ENCODE results near the gene HINFP. TPM values are rescaled to one million over a fixed set of nuclear protein-coding genes. Genes with fewer than 3 reads are reported as not detected.
A peak's percentile ranks its signal among the peaks of the same experiment; 100 is the strongest.
"Not testable (repeated sequence)": the region's sequence is repeated elsewhere in the genome, so short reads cannot be mapped to it uniquely, and the experiment has no call there.

Gene HINFP
- polyA plus RNA-seq, 4 donors: 12.3 to 37.5 (median 19.3) TPM

DNA sequence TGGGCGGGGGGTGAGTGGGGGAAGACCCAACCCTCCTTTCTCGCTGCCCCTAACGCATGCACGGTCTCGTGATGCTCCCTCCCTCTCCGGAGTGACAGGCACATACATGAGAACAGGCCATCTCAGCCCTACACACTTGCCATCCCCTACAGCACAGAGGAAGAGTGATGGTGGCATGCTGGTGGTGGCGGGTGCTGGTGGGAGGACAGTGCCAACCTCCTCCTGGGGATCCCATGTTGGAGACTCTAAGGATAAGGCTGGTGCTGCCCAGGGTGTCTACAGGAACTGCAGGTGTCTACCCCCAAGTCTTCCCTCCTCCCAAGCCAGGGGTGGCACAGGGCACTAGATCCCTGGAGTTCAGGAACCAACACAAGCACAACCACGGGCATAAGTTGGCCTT is 40.5 kb downstream of the HINFP start:
- DNase-seq (no peak), FAIRE-seq (no peak)
- Histone ChIP-seq H3K4me3 (ENCODE audit: low read depth in 1 of 3, low read length in 3 of 3) (no peak overlapping the region), H3K27ac (ENCODE audit: low read depth in 1 of 3, low read length in 2 of 3) (no peak overlapping the region), H3K36me3 (ENCODE audit: control insufficient read depth in 3 of 3, insufficient read depth in 2 of 3, low read depth in 1 of 3, low read length in 3 of 3) (no peaks in the 10 kb centered on the region), H3K27me3 (ENCODE audit: control insufficient read depth in 3 of 3, insufficient read depth in 3 of 3, low read length in 3 of 3) (no peaks in the 10 kb centered on the region), H3K9me3 (ENCODE audit: control insufficient read depth in 2 of 2, insufficient read depth in 1 of 2, low read depth in 1 of 2, low read length in 1 of 2) (no peaks in the 10 kb centered on the region), H3K4me1 (ENCODE audit: control insufficient read depth in 3 of 3, insufficient read depth in 2 of 3, low read depth in 1 of 3, low read length in 2 of 3) (no peaks in the 10 kb centered on the region)
- 81 to 84% (median 82%) methylated on average over 8 of the region's 8 CpGs for WGBS, 3 donors

DNA sequence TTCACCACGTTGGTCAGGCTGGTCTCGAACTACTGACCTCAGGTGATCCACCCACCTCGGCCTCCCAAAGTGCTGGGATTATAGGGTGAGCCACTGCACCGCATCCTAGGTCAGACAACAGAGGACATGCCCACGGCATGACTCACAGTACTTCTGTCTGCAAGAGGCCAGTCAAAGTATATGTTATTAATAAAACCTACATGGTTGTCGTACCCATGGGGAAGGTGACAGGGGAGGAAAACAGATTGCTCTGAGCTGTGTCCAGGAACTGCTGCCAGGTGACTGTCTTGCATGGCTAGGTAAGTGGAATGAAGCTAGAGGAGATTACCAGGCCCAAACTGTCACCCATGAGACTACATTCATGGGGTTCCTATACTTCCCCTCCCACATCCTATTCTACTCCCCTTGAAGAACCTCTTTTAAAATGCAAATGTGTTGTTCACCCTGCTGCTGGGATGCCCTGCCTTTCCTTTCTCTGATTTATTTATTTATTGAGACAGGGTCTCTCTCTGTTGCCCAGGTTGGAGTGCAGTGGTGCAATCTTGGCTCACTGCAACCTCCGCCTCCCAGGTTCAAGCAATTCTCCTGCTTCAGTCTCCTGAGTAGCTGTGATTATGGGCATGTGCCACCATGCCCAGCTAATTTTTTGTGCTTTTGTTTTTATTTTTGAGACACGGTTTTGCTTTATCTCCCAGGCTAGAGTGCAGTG is 45.1 kb downstream of the HINFP start:
- Histone ChIP-seq H3K27ac (ENCODE audit: low read depth in 1 of 3, low read length in 2 of 3) (no peak overlapping the region), H3K4me1 (ENCODE audit: control insufficient read depth in 3 of 3, insufficient read depth in 2 of 3, low read depth in 1 of 3, low read length in 2 of 3) (peaks cover 0 to 11% (median 0%) of the 10 kb centered on the region in 3 donors), H3K4me3 (ENCODE audit: low read depth in 1 of 3, low read length in 3 of 3) (no peak overlapping the region), H3K27me3 (ENCODE audit: control insufficient read depth in 3 of 3, insufficient read depth in 3 of 3, low read length in 3 of 3) (no peaks in the 10 kb centered on the region), H3K9me3 (ENCODE audit: control insufficient read depth in 2 of 2, insufficient read depth in 1 of 2, low read depth in 1 of 2, low read length in 1 of 2) (no peaks in the 10 kb centered on the region), H3K36me3 (ENCODE audit: control insufficient read depth in 3 of 3, insufficient read depth in 2 of 3, low read depth in 1 of 3, low read length in 3 of 3) (peaks cover 0 to 4% (median 0%) of the 10 kb centered on the region in 3 donors)
- no peak for DNase-seq
- FAIRE-seq: no peak
- 61 to 79% (median 68%) methylated on average over 8 of the region's 8 CpGs for WGBS, 3 donors

DNA sequence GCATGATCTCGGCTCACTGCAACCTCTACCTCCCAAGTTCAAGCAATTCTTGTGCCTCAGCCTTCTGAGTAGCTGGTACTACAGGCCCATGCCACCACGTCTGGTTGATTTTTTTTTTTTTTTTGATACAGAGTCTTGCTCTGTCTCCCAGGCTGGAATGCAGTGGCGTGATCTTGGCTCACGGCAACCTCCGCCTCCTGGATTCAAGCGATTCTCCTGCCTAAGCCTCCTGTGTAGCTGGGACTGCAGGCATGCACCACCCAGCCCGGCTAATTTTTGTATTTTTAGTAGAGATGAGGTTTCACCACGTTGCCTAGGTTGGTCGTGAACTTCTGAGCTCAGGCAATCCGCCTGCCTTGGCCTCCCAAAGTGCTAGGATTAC is 45.7 kb downstream of the HINFP start:
- DNase-seq; H3K36me3 ChIP-seq (ENCODE audit: control insufficient read depth in 3 of 3, insufficient read depth in 2 of 3, low read depth in 1 of 3, low read length in 3 of 3); H3K27ac ChIP-seq (ENCODE audit: low read depth in 1 of 3, low read length in 2 of 3); H3K27me3 ChIP-seq (ENCODE audit: control insufficient read depth in 3 of 3, insufficient read depth in 3 of 3, low read length in 3 of 3); H3K4me3 ChIP-seq (ENCODE audit: low read depth in 1 of 3, low read length in 3 of 3); H3K9me3 ChIP-seq (ENCODE audit: control insufficient read depth in 2 of 2, insufficient read depth in 1 of 2, low read depth in 1 of 2, low read length in 1 of 2); FAIRE-seq: not testable (repeated sequence)
- WGBS, 3 donors: 86 to 88% (median 87%) methylated on average over 10 of the region's 10 CpGs
- peaks cover 0 to 11% (median 0%) of the 10 kb centered on the region in 3 donors for H3K4me1 ChIP-seq (ENCODE audit: control insufficient read depth in 3 of 3, insufficient read depth in 2 of 3, low read depth in 1 of 3, low read length in 2 of 3)

DNA sequence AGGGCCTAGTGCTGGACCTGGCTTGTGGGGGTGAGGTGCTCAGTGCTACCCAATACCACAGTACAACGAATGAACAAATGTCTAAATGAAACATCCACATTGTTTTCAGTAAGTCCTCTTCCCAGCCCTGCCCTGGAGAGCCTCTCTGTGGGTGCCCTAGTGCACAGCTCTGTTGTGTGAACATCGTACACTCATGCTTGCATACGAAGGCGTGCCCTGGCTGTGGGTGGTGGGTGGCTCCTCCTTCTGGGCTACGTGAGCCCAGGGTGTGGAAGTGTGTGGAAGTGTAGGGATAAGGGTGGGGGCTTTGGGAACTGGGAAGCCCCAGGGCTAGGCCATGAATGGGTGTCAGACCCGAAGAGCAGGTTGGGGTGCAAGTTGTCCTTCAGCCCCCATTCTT is 46.6 kb downstream of the HINFP start:
- no peak for DNase-seq
- Histone ChIP-seq H3K27me3 (ENCODE audit: control insufficient read depth in 3 of 3, insufficient read depth in 3 of 3, low read length in 3 of 3) (no peaks in the 10 kb centered on the region), H3K27ac (ENCODE audit: low read depth in 1 of 3, low read length in 2 of 3) (no peak overlapping the region), H3K4me1 (ENCODE audit: control insufficient read depth in 3 of 3, insufficient read depth in 2 of 3, low read depth in 1 of 3, low read length in 2 of 3) (peaks cover 0 to 11% (median 0%) of the 10 kb centered on the region in 3 donors), H3K4me3 (ENCODE audit: low read depth in 1 of 3, low read length in 3 of 3) (peak overlapping the region in 1 of 3 donors; percentile 76), H3K36me3 (ENCODE audit: control insufficient read depth in 3 of 3, insufficient read depth in 2 of 3, low read depth in 1 of 3, low read length in 3 of 3) (peaks cover 0 to 10% (median 0%) of the 10 kb centered on the region in 3 donors), H3K9me3 (ENCODE audit: control insufficient read depth in 2 of 2, insufficient read depth in 1 of 2, low read depth in 1 of 2, low read length in 1 of 2) (no peaks in the 10 kb centered on the region)
- WGBS, 3 donors: 31 to 59% (median 41%) methylated on average over 6 of the region's 6 CpGs
- no peak for FAIRE-seq

DNA sequence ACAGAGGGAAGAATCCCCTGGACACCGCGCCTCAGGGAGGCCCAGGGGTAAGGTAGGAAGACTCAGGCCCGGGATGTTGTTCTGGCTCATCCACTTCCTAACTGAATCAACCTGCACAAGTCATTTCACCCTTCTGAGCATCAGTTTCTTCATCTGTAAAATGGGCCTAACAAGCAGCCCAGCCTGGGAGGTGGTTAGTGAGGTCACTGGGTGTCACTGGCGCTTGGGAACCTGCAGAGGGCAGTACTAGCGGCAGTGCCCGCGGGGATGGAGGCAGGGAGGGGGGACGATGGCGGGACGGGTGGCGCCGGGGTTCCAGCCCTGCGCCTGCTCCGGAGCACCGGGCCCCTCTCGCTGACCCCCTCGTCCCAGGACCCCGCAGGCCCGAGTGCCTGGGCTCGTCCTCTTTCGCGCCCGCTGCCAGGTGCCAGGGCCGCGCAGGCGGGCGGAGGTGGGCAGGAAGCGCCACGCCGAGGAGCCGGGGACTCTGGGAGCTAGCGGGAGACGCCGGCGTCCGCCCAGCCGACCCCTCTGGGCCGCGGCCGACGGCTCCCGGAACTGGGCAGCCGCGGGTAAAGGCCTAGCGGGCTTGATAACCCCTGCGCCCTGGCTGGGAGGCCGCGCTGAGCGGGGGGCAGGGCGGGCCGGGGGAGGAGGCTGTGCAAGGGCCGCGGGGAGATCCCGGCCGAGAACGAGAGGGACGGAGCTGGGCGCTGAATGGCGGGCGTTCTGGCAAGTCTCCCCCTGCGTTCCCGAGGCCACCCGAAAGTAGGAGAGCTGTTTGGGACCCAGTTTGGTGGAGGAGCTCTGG is 47.3 kb downstream of the HINFP start, which contains the start of gene NLRX1:
Gene NLRX1 (plus strand): TSS at position 255 of the 811 bp plus-strand sequence. CDS start 2,679 bp downstream, outside the sequence.
- peak; percentile 88 to 93 for DNase-seq
- Histone ChIP-seq H3K4me3 (ENCODE audit: low read depth in 1 of 3, low read length in 3 of 3) (peak within 1 kb of the TSS; percentile 68 to 85 (median 76)), H3K9me3 (ENCODE audit: control insufficient read depth in 2 of 2, insufficient read depth in 1 of 2, low read depth in 1 of 2, low read length in 1 of 2) (no peaks in the 10 kb centered on the region), H3K4me1 (ENCODE audit: control insufficient read depth in 3 of 3, insufficient read depth in 2 of 3, low read depth in 1 of 3, low read length in 2 of 3) (peaks cover 0 to 11% (median 0%) of the 10 kb centered on the region in 3 donors), H3K27ac (ENCODE audit: low read depth in 1 of 3, low read length in 2 of 3) (peak within 1 kb of the TSS; percentile 58 to 91 (median 66)), H3K27me3 (ENCODE audit: control insufficient read depth in 3 of 3, insufficient read depth in 3 of 3, low read length in 3 of 3) (no peaks in the 10 kb centered on the region), H3K36me3 (ENCODE audit: control insufficient read depth in 3 of 3, insufficient read depth in 2 of 3, low read depth in 1 of 3, low read length in 3 of 3) (peaks cover 0 to 15% (median 0%) of the 10 kb centered on the region in 3 donors)
- no peak for FAIRE-seq
- 3 to 5% (median 4%) methylated on average over 46 to 63 of the region's 63 CpGs for WGBS, 3 donors

DNA sequence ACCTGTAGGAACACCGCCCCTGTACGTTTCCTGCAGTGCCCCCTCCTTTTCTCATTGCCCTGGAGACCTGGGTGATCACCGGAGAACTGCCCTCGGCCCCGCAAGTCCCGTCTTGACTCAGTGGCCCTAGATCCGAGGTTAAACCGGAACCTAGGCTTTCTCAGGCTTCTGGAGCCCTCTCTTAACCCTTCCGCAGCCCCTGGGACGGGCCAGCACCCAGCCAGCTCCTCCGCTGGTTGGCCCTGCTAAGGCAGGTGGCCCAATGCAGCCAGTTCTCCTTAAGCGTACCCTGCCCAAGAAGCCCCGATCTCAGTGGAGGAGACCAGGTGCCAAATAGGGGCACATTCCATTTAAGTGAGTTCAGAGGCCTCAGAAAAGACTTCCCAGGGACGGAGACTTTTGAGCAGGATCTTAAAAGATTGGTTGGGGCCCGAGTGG is 47.9 kb downstream of the HINFP start:
- H3K27me3 ChIP-seq (ENCODE audit: control insufficient read depth in 3 of 3, insufficient read depth in 3 of 3, low read length in 3 of 3): no peaks in the 10 kb centered on the region
- H3K4me1 ChIP-seq (ENCODE audit: control insufficient read depth in 3 of 3, insufficient read depth in 2 of 3, low read depth in 1 of 3, low read length in 2 of 3): peaks cover 0 to 11% (median 0%) of the 10 kb centered on the region in 3 donors
- peak overlapping the region; percentile 68 to 85 (median 76) for H3K4me3 ChIP-seq (ENCODE audit: low read depth in 1 of 3, low read length in 3 of 3)
- peak overlapping the region; percentile 58 to 91 (median 66) for H3K27ac ChIP-seq (ENCODE audit: low read depth in 1 of 3, low read length in 2 of 3)
- peaks cover 0 to 21% (median 0%) of the 10 kb centered on the region in 3 donors for H3K36me3 ChIP-seq (ENCODE audit: control insufficient read depth in 3 of 3, insufficient read depth in 2 of 3, low read depth in 1 of 3, low read length in 3 of 3)
- DNase-seq (peak in 1 of 2 donors; percentile 24), FAIRE-seq (no peak)
- WGBS, 3 donors: 11 to 15% (median 14%) methylated on average over 15 of the region's 15 CpGs
- H3K9me3 ChIP-seq (ENCODE audit: control insufficient read depth in 2 of 2, insufficient read depth in 1 of 2, low read depth in 1 of 2, low read length in 1 of 2): no peaks in the 10 kb centered on the region

DNA sequence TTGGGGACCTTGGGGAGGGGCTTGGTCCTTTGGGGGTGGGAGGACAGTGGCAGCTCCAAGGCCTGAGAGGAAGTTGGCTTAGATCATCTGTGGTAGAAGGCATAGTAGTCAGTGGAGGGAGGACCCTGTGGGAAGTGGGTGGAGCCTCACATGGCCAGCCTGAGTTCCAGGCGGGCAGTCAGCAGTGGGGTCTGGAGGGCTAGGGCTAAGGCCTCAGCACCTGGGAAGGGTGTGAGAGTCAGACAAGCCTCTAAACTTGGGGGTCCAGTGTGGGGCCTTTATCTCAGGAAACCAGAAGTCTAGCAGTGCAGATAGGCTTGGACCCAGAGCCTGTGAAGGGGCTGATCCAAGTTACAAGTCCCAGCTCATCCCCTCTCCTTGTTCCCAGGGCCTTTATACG is 51.1 kb downstream of the HINFP start:
- H3K4me3 ChIP-seq (ENCODE audit: low read depth in 1 of 3, low read length in 3 of 3): no peak overlapping the region
- no peak for FAIRE-seq
- no peaks in the 10 kb centered on the region for H3K27me3 ChIP-seq (ENCODE audit: control insufficient read depth in 3 of 3, insufficient read depth in 3 of 3, low read length in 3 of 3)
- WGBS, 3 donors: 82 to 100% (median 84%) methylated on average over 2 of the region's 2 CpGs
- no peak for DNase-seq
- peaks cover 2 to 39% (median 4%) of the 10 kb centered on the region in 3 donors for H3K36me3 ChIP-seq (ENCODE audit: control insufficient read depth in 3 of 3, insufficient read depth in 2 of 3, low read depth in 1 of 3, low read length in 3 of 3)
- H3K4me1 ChIP-seq (ENCODE audit: control insufficient read depth in 3 of 3, insufficient read depth in 2 of 3, low read depth in 1 of 3, low read length in 2 of 3): peaks cover 0 to 11% (median 0%) of the 10 kb centered on the region in 3 donors
- H3K27ac ChIP-seq (ENCODE audit: low read depth in 1 of 3, low read length in 2 of 3): no peak overlapping the region
- no peaks in the 10 kb centered on the region for H3K9me3 ChIP-seq (ENCODE audit: control insufficient read depth in 2 of 2, insufficient read depth in 1 of 2, low read depth in 1 of 2, low read length in 1 of 2)

DNA sequence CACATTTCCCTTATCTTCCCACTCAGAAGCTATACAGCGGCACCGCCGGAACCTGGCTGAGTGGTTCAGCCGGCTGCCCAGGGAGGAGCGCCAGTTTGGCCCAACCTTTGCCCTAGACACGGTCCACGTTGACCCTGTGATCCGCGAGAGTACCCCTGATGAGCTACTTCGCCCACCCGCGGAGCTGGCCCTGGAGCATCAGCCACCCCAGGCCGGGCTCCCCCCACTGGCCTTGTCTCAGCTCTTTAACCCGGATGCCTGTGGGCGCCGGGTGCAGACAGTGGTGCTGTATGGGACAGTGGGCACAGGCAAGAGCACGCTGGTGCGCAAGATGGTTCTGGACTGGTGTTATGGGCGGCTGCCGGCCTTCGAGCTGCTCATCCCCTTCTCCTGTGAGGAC is 52.1 kb downstream of the HINFP start:
- 91 to 93% (median 93%) methylated on average over 21 of the region's 21 CpGs for WGBS, 3 donors
- DNase-seq (no peak), FAIRE-seq (no peak)
- H3K36me3 ChIP-seq (ENCODE audit: control insufficient read depth in 3 of 3, insufficient read depth in 2 of 3, low read depth in 1 of 3, low read length in 3 of 3): peaks cover 2 to 43% (median 6%) of the 10 kb centered on the region in 3 donors
- H3K27ac ChIP-seq (ENCODE audit: low read depth in 1 of 3, low read length in 2 of 3): no peak overlapping the region
- peaks cover 0 to 6% (median 2%) of the 10 kb centered on the region in 3 donors for H3K4me1 ChIP-seq (ENCODE audit: control insufficient read depth in 3 of 3, insufficient read depth in 2 of 3, low read depth in 1 of 3, low read length in 2 of 3)
- H3K4me3 ChIP-seq (ENCODE audit: low read depth in 1 of 3, low read length in 3 of 3): no peak overlapping the region
- H3K27me3 ChIP-seq (ENCODE audit: control insufficient read depth in 3 of 3, insufficient read depth in 3 of 3, low read length in 3 of 3): no peaks in the 10 kb centered on the region
- H3K9me3 ChIP-seq (ENCODE audit: control insufficient read depth in 2 of 2, insufficient read depth in 1 of 2, low read depth in 1 of 2, low read length in 1 of 2): no peaks in the 10 kb centered on the region

All from small intestine (tissue), 7 donors.